Fibroblast of skin of back (primary cell): ENCODE measurements around the gene PDGFRA.
A peak's percentile ranks its signal among the peaks of the same experiment; 100 is the strongest.
"Not testable (repeated sequence)": the region's sequence is repeated elsewhere in the genome, so short reads cannot be mapped to it uniquely, and the experiment has no call there.

Source experiments
- DNase-seq: peaks from one replicate; pipeline ENCODE4 v3.0.0-alpha.2; 2013

Gene PDGFRA

GRCh38 chr4:54320826-54321685 lies 92.0 kb downstream of the PDGFRA start:
- DNase-seq: no peak

DNA sequence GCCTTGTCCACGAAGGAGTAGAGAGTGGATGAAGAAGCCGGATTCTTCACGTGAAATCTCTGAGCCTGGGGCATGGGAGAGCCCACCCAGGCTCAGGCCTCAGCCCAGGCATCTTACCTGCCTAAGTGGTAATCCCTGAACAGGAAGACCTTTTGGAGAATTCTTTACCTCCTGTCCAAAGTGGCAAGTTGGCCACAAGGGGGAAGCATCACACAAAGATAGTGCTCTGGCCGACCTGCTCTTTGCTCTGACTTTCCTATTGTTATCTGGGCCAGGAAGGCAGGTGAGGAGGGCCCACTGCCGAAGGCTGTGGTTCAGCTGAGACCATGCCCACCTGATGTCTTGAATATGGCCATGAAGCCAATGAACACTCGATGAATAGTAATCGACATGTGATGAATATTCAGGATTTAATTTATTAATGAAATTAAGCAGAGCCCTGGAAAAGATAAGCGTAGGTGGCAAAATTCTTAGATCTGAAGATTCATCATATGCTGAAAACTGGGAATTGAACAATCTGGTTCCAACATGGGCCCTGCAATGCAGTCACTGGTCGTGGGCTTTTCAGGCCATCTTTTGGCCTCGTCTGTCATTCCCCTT lies 93.8 kb downstream of the PDGFRA start:
- DNase-seq: peak; percentile 70

GRCh38 chr4:54330896-54331295 lies 101.8 kb downstream of the PDGFRA start:
- DNase-seq: no peak

GRCh38 chr4:54332542-54332941 lies 103.4 kb downstream of the PDGFRA start:
- DNase-seq: no peak

DNA sequence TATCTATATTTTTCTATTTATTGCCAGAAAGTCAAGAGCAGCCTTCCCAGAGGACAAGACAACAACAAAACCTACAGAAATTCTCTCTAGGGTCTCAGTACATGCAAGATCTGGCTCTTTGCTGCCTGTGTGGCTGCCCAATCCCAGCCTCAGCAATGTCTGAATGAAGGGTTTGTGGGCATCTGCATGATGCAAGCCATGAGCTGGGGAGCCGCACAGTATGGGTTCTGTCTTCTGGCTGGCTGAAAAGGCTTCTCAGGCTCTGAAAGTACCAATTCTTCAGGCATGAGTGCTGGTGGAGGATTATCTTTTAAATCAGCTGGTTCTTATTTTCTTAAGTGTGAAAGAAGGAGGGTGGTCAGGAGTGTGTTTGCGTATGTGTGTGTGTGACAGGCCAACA lies 104.6 kb downstream of the PDGFRA start:
- DNase-seq: peak; percentile 6

- not testable (repeated sequence) for DNase-seq
Observed at GRCh38 chr4:54334769-54335168, 105.7 kb downstream of the PDGFRA start.

DNA sequence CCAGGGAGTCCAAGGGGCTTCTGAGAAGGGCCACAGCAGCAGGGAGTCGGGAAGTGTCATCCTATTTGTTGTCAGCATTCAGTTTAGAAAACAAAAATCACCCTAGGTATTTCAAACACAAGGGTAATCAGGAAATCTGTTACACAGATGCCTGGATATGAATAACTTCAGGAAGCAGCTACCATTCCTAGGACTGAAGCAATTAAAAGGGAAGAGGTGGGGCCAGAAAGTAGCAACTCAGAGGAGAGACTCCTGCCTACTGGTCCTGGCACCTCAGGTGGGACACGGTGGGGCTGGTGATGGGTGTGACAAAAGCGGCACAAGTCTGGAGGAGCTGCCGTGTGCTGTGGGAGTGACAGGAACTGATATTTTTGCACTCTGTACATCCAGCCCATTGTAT lies 107.9 kb downstream of the PDGFRA start:
- no peak for DNase-seq

- not testable (repeated sequence) for DNase-seq
Observed at GRCh38 chr4:54342067-54342466, 113.0 kb downstream of the PDGFRA start.
